GM12878 (cell line): ENCODE measurements around the gene FBXL12. TPM values are rescaled to one million over a fixed set of nuclear protein-coding genes. Genes with fewer than 3 reads are reported as not detected.

Experiments used
- ATAC-seq: fragments of 200-7000 bp; cut with Tn5 transposase; 3 replicates; pipeline ENCODE4 v1.9.1; 2020; ENCODE audit warnings: mild to moderate bottlenecking, moderate library complexity
- BruUV-seq: library from RNA; stranded (reverse); fragments of 400-500 nt; replicated peaks from 2 replicates; lab custom pipeline; 2021; lab: Mats Ljungman, UMichigan
- CTCF ChIA-PET: fragments of 300-600 bp; sonication (Branson Sonifier 250); formaldehyde crosslinking; extraction: SDS; loops from one replicate; lab custom pipeline; 2021; ENCODE audit warnings: inconsistent platforms; lab: Yijun Ruan, JAX
- POLR2A ChIA-PET: fragments of 350-600 bp; formaldehyde crosslinking; extraction: SDS; loops from one replicate; lab custom pipeline; 2021; ENCODE audit warnings: inconsistent platforms; lab: Charles Lee
- RAD21 ChIA-PET: fragments of 300-600 bp; sonication (Branson Sonifier 250); formaldehyde crosslinking; loops from one replicate; lab custom pipeline; 2023; ENCODE audit warnings: antibody characterized with exemption; ENCODE audit not compliant: unreplicated experiment; lab: Charles Lee
- SMC1A ChIA-PET: fragments of 300-600 bp; sonication (Branson Sonifier 250); formaldehyde crosslinking; loops from one replicate; lab custom pipeline; 2023; ENCODE audit not compliant: unreplicated experiment, uncharacterized antibody; lab: Charles Lee
- DNase-seq: peaks from one replicate; pipeline ENCODE4 v3.0.0-alpha.2; 2011; ENCODE audit warnings: low read depth, low spot score
- FAIRE-seq: peaks from 3 replicates; lab custom pipeline; 2011; peaks lifted over from hg19 to GRCh38; lab: Jason Lieb, UNC
- H2AFZ ChIP-seq: 2 replicates; pipeline ENCODE4 v1.6.0; 2011; ENCODE audit warnings: low read depth, low read length, control low read depth; ENCODE audit not compliant: control insufficient read depth
- H3K27ac ChIP-seq: 2 replicates; pipeline ENCODE4 v1.5.1; 2011; ENCODE audit warnings: control low read depth; ENCODE audit not compliant: control insufficient read depth, insufficient read depth
- H3K27me3 ChIP-seq, 2 experiments: replicated peaks in 1 of 2; 2 replicates each; pipeline versions ENCODE4 v1.6.0 to v1.6.1; 2011; ENCODE audit warnings: low read length in 1 of 2; ENCODE audit not compliant: control insufficient read depth in 2 of 2, insufficient read depth in 2 of 2
- H3K36me3 ChIP-seq, 2 experiments: 2 replicates each; pipeline ENCODE4 v1.5.1; 2011; ENCODE audit warnings: low read length in 1 of 2; ENCODE audit not compliant: control insufficient read depth in 2 of 2, insufficient read depth in 2 of 2
- H3K4me1 ChIP-seq: 2 replicates; pipeline ENCODE4 v1.6.1; 2011; ENCODE audit warnings: mild to moderate bottlenecking, low read length, moderate library complexity, mixed read lengths; ENCODE audit not compliant: control insufficient read depth, insufficient read depth
- H3K4me2 ChIP-seq: 2 replicates; pipeline ENCODE4 v1.6.0; 2011; ENCODE audit warnings: control low read depth; ENCODE audit not compliant: control insufficient read depth, insufficient read depth
- H3K4me3 ChIP-seq: fragments of 200-600 bp; sonication (generic); 2 replicates; pipeline ENCODE4 v1.5.1; 2016
- H3K79me2 ChIP-seq: 2 replicates; pipeline ENCODE4 v1.6.0; 2011; ENCODE audit warnings: low read length; ENCODE audit not compliant: control insufficient read depth, insufficient read depth
- H3K9ac ChIP-seq: 2 replicates; pipeline ENCODE4 v1.8.0; 2011; ENCODE audit warnings: low read length, control low read depth, mixed read lengths; ENCODE audit not compliant: control insufficient read depth, insufficient read depth
- H3K9me3 ChIP-seq: replicated peaks from 3 replicates; pipeline ENCODE4 v1.5.1; 2011; ENCODE audit warnings: mild to moderate bottlenecking, low read length; ENCODE audit not compliant: control insufficient read depth, insufficient read depth
- H4K20me1 ChIP-seq: 2 replicates; pipeline ENCODE4 v1.6.0; 2011; ENCODE audit not compliant: control insufficient read depth, insufficient read depth
- BCL11A ChIP-seq: IDR thresholded peaks from 2 replicates; pipeline ENCODE4 v1.6.1; 2011; ENCODE audit warnings: low read depth, low read length
- CBX3 ChIP-seq: fragments of 200-600 bp; sonication (generic); IDR thresholded peaks from 2 replicates; pipeline ENCODE4 v1.6.1; 2016; ENCODE audit warnings: low read depth, borderline replicate concordance
- EED ChIP-seq: sonication (generic); IDR thresholded peaks from 2 replicates; pipeline ENCODE4 v1.6.1; 2016; ENCODE audit warnings: antibody characterized with exemption, low read depth
- EGR1 ChIP-seq, 2 experiments: IDR thresholded peaks; 1 replicate in 1 of 2; 2 replicates in 1 of 2; pipeline ENCODE4 v1.6.1; 2011 to 2012; ENCODE audit warnings: low read depth in 2 of 2, low read length in 2 of 2, borderline replicate concordance in 1 of 2, mild to moderate bottlenecking in 1 of 2, moderate library complexity in 1 of 2
- EZH2 ChIP-seq: IDR thresholded peaks from 2 replicates; pipeline ENCODE4 v1.6.1; 2012; ENCODE audit warnings: low read depth, mild to moderate bottlenecking, control low read depth, inconsistent platforms, low read length, borderline replicate concordance; ENCODE audit not compliant: control insufficient read depth
- GATAD2B ChIP-seq: fragments of 450-650 bp; conservative IDR thresholded peaks from 2 replicates; pipeline ENCODE4 v1.6.1; 2017; ENCODE audit warnings: low read depth, mild to moderate bottlenecking, moderate library complexity
- KLF5 ChIP-seq: fragments of 450-650 bp; IDR thresholded peaks from 2 replicates; pipeline ENCODE4 v1.6.1; 2014; ENCODE audit warnings: mild to moderate bottlenecking; ENCODE audit not compliant: partially characterized antibody
- MXI1 ChIP-seq: fragments of 150-350 bp; IDR thresholded peaks from 2 replicates; pipeline ENCODE4 v1.6.1; 2011; ENCODE audit warnings: low read depth, mild to moderate bottlenecking, inconsistent platforms, low read length, improper control_type of control experiment
- NFYA ChIP-seq: IDR thresholded peaks from 2 replicates; pipeline ENCODE4 v1.6.1; 2011; ENCODE audit warnings: low read depth, mild to moderate bottlenecking, low read length, improper control_type of control experiment, borderline replicate concordance
- NR2C1 ChIP-seq: fragments of 450-650 bp; IDR thresholded peaks from 2 replicates; pipeline ENCODE4 v1.6.1; 2017; ENCODE audit warnings: antibody characterized with exemption, mild to moderate bottlenecking, moderate library complexity
- RB1 ChIP-seq: fragments of 450-650 bp; formaldehyde crosslinking; IDR thresholded peaks from 2 replicates; pipeline ENCODE4 v1.6.1; 2017; ENCODE audit warnings: mild to moderate bottlenecking, borderline replicate concordance
- RCOR1 ChIP-seq: conservative IDR thresholded peaks from 2 replicates; pipeline ENCODE4 v1.6.1; 2012; ENCODE audit warnings: low read depth, low read length, improper control_type of control experiment
- REST ChIP-seq: IDR thresholded peaks from 2 replicates; pipeline ENCODE4 v1.6.1; 2012; ENCODE audit warnings: mild to moderate bottlenecking, low read depth, low read length
- USF2 ChIP-seq: IDR thresholded peaks from 2 replicates; pipeline ENCODE4 v1.6.1; 2011; ENCODE audit warnings: low read depth, low read length, improper control_type of control experiment, borderline replicate concordance
- WRNIP1 ChIP-seq: IDR thresholded peaks from 2 replicates; pipeline ENCODE4 v1.6.1; 2011; ENCODE audit warnings: low read depth, low read length, improper control_type of control experiment, borderline replicate concordance
- WGBS: methylation state at CpG from one replicate; pipeline ENCODE4 v1.1.6; 2016; ENCODE audit warnings: low lambda C conversion rate; ENCODE audit not compliant: insufficient replicate concordance, insufficient coverage; ENCODE audit errors: missing lambda C conversion rate; 5-methylcytosine and 5-hydroxymethylcytosine counted together
- in situ Hi-C: fragments of 300-500 bp; cut with MboI; formaldehyde crosslinking; loops from 9 replicates; pipeline ENCODE4 v1.14.3; 2018; ENCODE audit warnings: mixed read lengths
- intact Hi-C: fragments of 100-400 bp; cut with micrococcal nuclease; formaldehyde crosslinking; loops from one replicate; pipeline ENCODE4 v1.14.2; 2022; ENCODE audit not compliant: unreplicated experiment
- polyA plus RNA-seq, 11 experiments: library from polyadenylated mRNA; depleted of rRNA in 4 of 11; unstranded in 6 of 11; stranded (reverse) in 5 of 11; fragments of >200 nt; fragmentation: Nextera tagmentation in 4 of 11; fragmentation: Illumina TruSeq in 1 of 11; extraction: Ambion mirVana in 4 of 11; extraction: Trizol in 1 of 11; gene quantifications; 1 replicate in 1 of 11; 2 replicates in 10 of 11; pipeline versions ENCODE4 v1.2.1 to v1.2.3, GENCODE V29; 2011 to 2016; ENCODE audit warnings: inconsistent platforms in 2 of 11, missing spikeins in 2 of 11, low read depth in 1 of 11
- total RNA-seq, 4 experiments: library from RNA; depleted of rRNA in 3 of 4; stranded (reverse); fragments of >200 nt in 3 of 4; fragmentation: Illumina TruSeq in 1 of 4; extraction: Trizol in 1 of 4; gene quantifications; 2 replicates each; pipeline versions ENCODE4 v1.2.1 to v1.2.3, GENCODE V29; 2013 to 2021

FBXL12 gene
- total and polyA plus RNA-seq, 10 of the 15 experiments (the other 5 are each of a cell fraction or from before 2014, with no cell fraction given) = 1.4 to 40.0 (median 23.2) TPM

- Histone ChIP-seq H3K36me3 (no peaks in the 10 kb centered on the region), H3K9me3 (no peaks in the 10 kb centered on the region), H3K4me1 (peaks cover 16% of the 10 kb centered on the region), H3K79me2 (no peaks in the 10 kb centered on the region), H3K27ac (no peak overlapping the region), H3K4me2 (no peak overlapping the region), H3K27me3 (no peaks in the 10 kb centered on the region), H2AFZ (no peak overlapping the region), H3K4me3 (no peak overlapping the region), H4K20me1 (no peaks in the 10 kb centered on the region), H3K9ac (no peak overlapping the region)
- FAIRE-seq = no peak
- DNase-seq = no peak
- ChIA-PET CTCF (no interaction called here), POLR2A (no interaction called here), RAD21 (no interaction called here), SMC1A (no interaction called here)
- no TSS peak for BruUV-seq
- 92% methylated on average over 1 of the region's 1 CpG for WGBS
- in situ Hi-C loops = no loop called here
- intact Hi-C loops = no loop called here
- TF ChIP-seq RCOR1 = no peak
- TF ChIP-seq NR2C1 = no peak
- TF ChIP-seq WRNIP1 = no peak
- no peak for TF ChIP-seq EGR1 (IDR thresholded peaks at IDR 0.05; ENCODE audit: borderline replicate concordance in 1 of 2, low read depth in 2 of 2, low read length in 2 of 2)
- TF ChIP-seq MXI1 = no peak
- TF ChIP-seq EZH2 = no peak
- no peak for ATAC-seq
Measured at GRCh38 chr19:9861503-9861902, 42.6 kb upstream of the FBXL12 start.

GRCh38 chr19:9860407-9860806 is 41.5 kb upstream of the FBXL12 start:
- no peaks in the 10 kb centered on the region for H3K9me3 ChIP-seq
- ATAC-seq = no peak
- no peak overlapping the region for H3K4me3 ChIP-seq
- no peak overlapping the region for H3K4me2 ChIP-seq
- ChIA-PET POLR2A (no interaction called here), SMC1A (no interaction called here), CTCF (no interaction called here), RAD21 (no interaction called here)
- no peak overlapping the region for H2AFZ ChIP-seq
- DNase-seq = no peak
- H4K20me1 ChIP-seq = no peaks in the 10 kb centered on the region
- no peak for FAIRE-seq
- BruUV-seq = no TSS peak
- intact Hi-C loops (no loop called here), in situ Hi-C loops (no loop called here)
- WGBS = 74% methylated on average over 8 of the region's 8 CpGs
- H3K27ac ChIP-seq = no peak overlapping the region
- no peaks in the 10 kb centered on the region for H3K27me3 ChIP-seq
- H3K4me1 ChIP-seq = peaks cover 16% of the 10 kb centered on the region
- no peaks in the 10 kb centered on the region for H3K79me2 ChIP-seq
- H3K9ac ChIP-seq = no peak overlapping the region
- no peaks in the 10 kb centered on the region for H3K36me3 ChIP-seq
- TF ChIP-seq CBX3 = no peak
- TF ChIP-seq USF2 = no peak
- TF ChIP-seq NFYA = no peak
- TF ChIP-seq GATAD2B = no peak
- no peak for TF ChIP-seq BCL11A
- TF ChIP-seq NR2C1 = no peak
- TF ChIP-seq MXI1 = no peak
- TF ChIP-seq KLF5 = no peak
- TF ChIP-seq REST = no peak
- TF ChIP-seq RB1 = no peak
- no peak for TF ChIP-seq EED
